Neural crest cell (in vitro differentiated cells): ENCODE measurements around the gene MEPE. TPM values are rescaled to one million over a fixed set of nuclear protein-coding genes. Genes with fewer than 3 reads are reported as not detected.
A peak's percentile ranks its signal among the peaks of the same experiment; 100 is the strongest.
"Not testable (repeated sequence)": the region's sequence is repeated elsewhere in the genome, so short reads cannot be mapped to it uniquely, and the experiment has no call there.

Source experiments
- DNase-seq: peaks from one replicate; pipeline ENCODE4 v3.0.0; 2021; ENCODE audit warnings: low read depth, mixed read lengths, low spot score
- H3K27ac Mint-ChIP-seq: one replicate; pipeline ENCODE4 v1.8.0; 2021; ENCODE audit warnings: mild to moderate bottlenecking, mixed read lengths; ENCODE audit not compliant: unreplicated experiment
- H3K27me3 Mint-ChIP-seq: 2 replicates; pipeline ENCODE4 v1.8.0; 2021; ENCODE audit warnings: low read depth, mild to moderate bottlenecking, mixed read lengths
- H3K36me3 Mint-ChIP-seq: 2 replicates; pipeline ENCODE4 v1.8.0; 2021; ENCODE audit warnings: low read depth, mild to moderate bottlenecking, mixed read lengths
- H3K4me1 Mint-ChIP-seq: 2 replicates; pipeline ENCODE4 v1.8.0; 2021; ENCODE audit warnings: mixed read lengths
- H3K4me3 Mint-ChIP-seq: one replicate; pipeline ENCODE4 v1.8.0; 2021; ENCODE audit warnings: mild to moderate bottlenecking, mixed read lengths
- H3K9me3 Mint-ChIP-seq: 2 replicates; pipeline ENCODE4 v1.8.0; 2021; ENCODE audit warnings: mixed read lengths
- total RNA-seq: library from RNA; stranded (reverse); gene quantifications from 2 replicates; pipeline ENCODE4 v1.2.1, GENCODE V29; 2021
- TF ChIP-seq, protein P1 (sequence below): fragments of 200-600 bp; sonication (generic); conservative IDR thresholded peaks from 2 replicates; pipeline ENCODE4 v1.5.0; 2021; ENCODE audit warnings: antibody characterized with exemption, mild to moderate bottlenecking

The MEPE gene
- total RNA-seq, 1 donor from 2014 or later: not detected

DNA sequence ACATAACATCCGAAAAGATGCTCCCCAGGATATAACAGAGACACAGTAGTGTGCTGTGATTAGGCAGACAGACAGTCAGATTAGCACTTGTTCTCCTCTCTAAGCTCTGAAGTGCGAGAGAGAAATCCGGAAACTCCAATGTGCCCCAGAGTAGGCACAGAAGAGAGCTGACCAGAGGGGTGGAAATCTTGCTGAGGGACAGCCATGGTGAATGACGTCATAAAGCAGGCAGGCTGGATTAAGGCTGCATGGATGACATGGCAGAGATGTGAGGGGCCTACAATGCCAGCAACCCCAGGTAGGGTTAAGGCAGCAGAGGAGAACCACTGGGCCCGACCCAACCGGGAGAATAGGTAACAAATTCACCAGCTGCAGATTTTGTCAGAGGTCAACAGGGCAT is 53.3 kb downstream of the MEPE start:
- TF ChIP-seq, protein P1, sequence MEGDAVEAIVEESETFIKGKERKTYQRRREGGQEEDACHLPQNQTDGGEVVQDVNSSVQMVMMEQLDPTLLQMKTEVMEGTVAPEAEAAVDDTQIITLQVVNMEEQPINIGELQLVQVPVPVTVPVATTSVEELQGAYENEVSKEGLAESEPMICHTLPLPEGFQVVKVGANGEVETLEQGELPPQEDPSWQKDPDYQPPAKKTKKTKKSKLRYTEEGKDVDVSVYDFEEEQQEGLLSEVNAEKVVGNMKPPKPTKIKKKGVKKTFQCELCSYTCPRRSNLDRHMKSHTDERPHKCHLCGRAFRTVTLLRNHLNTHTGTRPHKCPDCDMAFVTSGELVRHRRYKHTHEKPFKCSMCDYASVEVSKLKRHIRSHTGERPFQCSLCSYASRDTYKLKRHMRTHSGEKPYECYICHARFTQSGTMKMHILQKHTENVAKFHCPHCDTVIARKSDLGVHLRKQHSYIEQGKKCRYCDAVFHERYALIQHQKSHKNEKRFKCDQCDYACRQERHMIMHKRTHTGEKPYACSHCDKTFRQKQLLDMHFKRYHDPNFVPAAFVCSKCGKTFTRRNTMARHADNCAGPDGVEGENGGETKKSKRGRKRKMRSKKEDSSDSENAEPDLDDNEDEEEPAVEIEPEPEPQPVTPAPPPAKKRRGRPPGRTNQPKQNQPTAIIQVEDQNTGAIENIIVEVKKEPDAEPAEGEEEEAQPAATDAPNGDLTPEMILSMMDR: no peak
- Mint-ChIP-seq H3K9me3 (peaks cover 9% of the 10 kb centered on the region), H3K4me1 (peaks cover 4% of the 10 kb centered on the region), H3K4me3 (no peak overlapping the region), H3K27me3 (no peaks in the 10 kb centered on the region), H3K36me3 (peaks cover 8% of the 10 kb centered on the region), H3K27ac (no peak overlapping the region)
- DNase-seq: no peak

DNA sequence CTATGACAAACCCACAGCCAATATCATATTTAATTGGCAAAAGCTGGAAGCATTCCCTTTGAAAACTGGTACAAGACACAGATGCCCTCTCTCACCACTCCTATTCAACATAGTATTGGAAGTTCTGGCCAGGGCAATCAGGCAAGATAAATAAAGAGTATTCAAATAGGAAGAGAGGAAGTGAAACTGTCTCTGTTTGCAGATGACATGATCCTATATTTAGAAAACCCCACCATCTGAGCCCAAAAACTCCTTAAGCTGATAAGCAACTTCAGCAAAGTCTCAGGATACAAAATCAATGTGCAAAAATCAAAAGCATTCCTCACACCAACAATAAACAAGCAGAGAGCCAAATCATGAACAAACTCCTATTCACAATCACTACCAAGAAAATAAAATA is 58.0 kb downstream of the MEPE start:
- Mint-ChIP-seq H3K36me3 (peaks cover 19% of the 10 kb centered on the region), H3K9me3 (peaks cover 27% of the 10 kb centered on the region)
- H3K4me1 Mint-ChIP-seq, DNase-seq, H3K27ac Mint-ChIP-seq, H3K27me3 Mint-ChIP-seq, H3K4me3 Mint-ChIP-seq: not testable (repeated sequence)

DNA sequence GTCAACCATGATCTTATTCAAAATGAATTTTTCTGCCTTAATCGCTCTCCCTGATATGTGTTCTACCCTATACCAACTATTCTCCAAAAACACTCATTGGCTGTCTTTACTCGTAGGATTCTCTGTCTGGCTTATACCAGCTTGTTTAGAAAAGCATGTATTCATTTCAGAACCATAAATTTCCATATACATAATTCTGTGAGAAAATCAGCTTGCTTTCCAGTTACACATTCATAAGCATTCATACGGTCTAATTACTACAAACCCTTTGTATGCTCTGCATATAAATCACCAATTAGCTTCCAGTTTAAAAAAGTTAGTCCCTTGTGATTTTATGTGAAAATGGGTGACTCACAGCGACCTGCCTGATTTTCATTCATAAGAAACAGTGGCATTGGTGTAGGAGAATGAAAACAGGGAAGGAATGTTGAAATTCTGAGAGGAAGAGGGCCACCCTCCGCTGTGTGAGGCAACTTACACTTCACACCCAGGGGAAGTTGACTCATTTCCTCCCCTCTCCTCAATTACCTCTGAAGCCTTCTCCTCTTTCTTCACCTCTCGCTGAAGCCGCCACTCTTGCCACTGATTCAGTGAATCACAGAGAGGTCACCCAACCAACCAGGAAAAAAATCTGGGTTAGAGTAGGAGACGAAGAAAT is 63.3 kb downstream of the MEPE start:
- peaks cover 18% of the 10 kb centered on the region for H3K9me3 Mint-ChIP-seq
- peaks cover 11% of the 10 kb centered on the region for H3K36me3 Mint-ChIP-seq
- H3K4me3 Mint-ChIP-seq: no peak overlapping the region
- TF ChIP-seq, protein P1: no peak
- no peaks in the 10 kb centered on the region for H3K27me3 Mint-ChIP-seq
- H3K4me1 Mint-ChIP-seq: peaks cover 15% of the 10 kb centered on the region
- DNase-seq: no peak
- H3K27ac Mint-ChIP-seq: peak overlapping the region; percentile 72

Other genes starting within 250 kb of the MEPE start
- gene DSPP, start 224.4 kb upstream of the MEPE start, total RNA-seq: not detected in 2 replicates
- not detected in 2 replicates for gene DMP1, start 182.7 kb upstream of the MEPE start, total RNA-seq
- gene IBSP, start 33.4 kb upstream of the MEPE start, total RNA-seq: not detected in 2 replicates
- 14.2 and 23.5 TPM in 2 replicates for gene SPP1, start 142.7 kb downstream of the MEPE start, total RNA-seq
- 37.3 and 37.9 TPM in 2 replicates for gene PKD2, start 174.7 kb downstream of the MEPE start, total RNA-seq